H9 (cell line): Measurements from ENCODE around the gene WAC. TPM values are rescaled to one million over a fixed set of nuclear protein-coding genes. Genes with fewer than 3 reads are reported as not detected.

Experiments used
- DNase-seq: peaks from one replicate; pipeline ENCODE4 v3.0.0-alpha.2; 2017
- H2AFZ ChIP-seq: one replicate; pipeline ENCODE4 v1.6.1; 2013; ENCODE audit warnings: mild to moderate bottlenecking, low read length, control low read depth, moderate library complexity
- H2AK5ac ChIP-seq: 2 replicates; pipeline ENCODE4 v1.6.1; 2013; ENCODE audit warnings: low read length, control low read depth, mixed read lengths; ENCODE audit not compliant: insufficient read length
- H2BK120ac ChIP-seq: one replicate; pipeline ENCODE4 v1.6.1; 2013; ENCODE audit warnings: low read depth, mild to moderate bottlenecking, low read length, control low read depth, inconsistent platforms; ENCODE audit not compliant: poor library complexity, severe bottlenecking
- H2BK12ac ChIP-seq: 2 replicates; pipeline ENCODE4 v1.6.1; 2013; ENCODE audit warnings: low read length, control low read depth, mixed read lengths, low read depth; ENCODE audit not compliant: insufficient read length
- H2BK15ac ChIP-seq: 2 replicates; pipeline ENCODE4 v1.6.1; 2013; ENCODE audit warnings: low read depth, low read length, control low read depth
- H2BK20ac ChIP-seq: one replicate; pipeline ENCODE4 v1.6.1; 2013; ENCODE audit warnings: low read depth, mild to moderate bottlenecking, low read length, control low read depth, inconsistent platforms; ENCODE audit not compliant: poor library complexity, severe bottlenecking
- H2BK5ac ChIP-seq: 2 replicates; pipeline ENCODE4 v1.6.1; 2013; ENCODE audit warnings: low read length, control low read depth, mixed read lengths; ENCODE audit not compliant: insufficient read length
- H3K14ac ChIP-seq: 2 replicates; pipeline ENCODE4 v1.6.1; 2013; ENCODE audit warnings: low read length, control low read depth; ENCODE audit not compliant: insufficient read depth
- H3K18ac ChIP-seq: 2 replicates; pipeline ENCODE4 v1.6.1; 2013; ENCODE audit warnings: low read depth, mild to moderate bottlenecking, mixed read lengths, low read length, control low read depth; ENCODE audit not compliant: insufficient read length
- H3K23ac ChIP-seq: 2 replicates; pipeline ENCODE4 v1.6.1; 2013; ENCODE audit warnings: low read length, control low read depth, mixed read lengths, low read depth; ENCODE audit not compliant: insufficient read length
- H3K23me2 ChIP-seq: 2 replicates; pipeline ENCODE4 v1.6.1; 2013; ENCODE audit warnings: low read depth, mild to moderate bottlenecking, mixed read lengths, low read length, control low read depth; ENCODE audit not compliant: insufficient read length, poor library complexity, severe bottlenecking
- H3K27ac ChIP-seq: 2 replicates; pipeline ENCODE4 v1.5.1; 2013; ENCODE audit warnings: low read length, control low read depth, mixed read lengths, low read depth; ENCODE audit not compliant: insufficient read length
- H3K27me3 ChIP-seq: 2 replicates; pipeline ENCODE4 v1.6.1; 2013; ENCODE audit warnings: low read length, control low read depth, inconsistent platforms; ENCODE audit not compliant: insufficient read depth
- H3K4ac ChIP-seq: 2 replicates; pipeline ENCODE4 v1.6.1; 2013; ENCODE audit warnings: low read depth, mild to moderate bottlenecking, control low read depth, inconsistent platforms, low read length, moderate library complexity
- H3K4me1 ChIP-seq: 2 replicates; pipeline ENCODE4 v1.6.1; 2013; ENCODE audit warnings: low read length, control low read depth, inconsistent platforms; ENCODE audit not compliant: insufficient read depth
- H3K4me2 ChIP-seq: 2 replicates; pipeline ENCODE4 v1.6.1; 2013; ENCODE audit warnings: low read length, control low read depth, mixed read lengths; ENCODE audit not compliant: insufficient read length, insufficient read depth
- H3K56ac ChIP-seq: 2 replicates; pipeline ENCODE4 v1.6.1; 2013; ENCODE audit warnings: low read depth, mild to moderate bottlenecking, mixed read lengths, low read length, control low read depth; ENCODE audit not compliant: insufficient read length
- H3K79me1 ChIP-seq: 2 replicates; pipeline ENCODE4 v1.6.1; 2013; ENCODE audit warnings: low read depth, mild to moderate bottlenecking, moderate library complexity, low read length, control low read depth, inconsistent platforms; ENCODE audit not compliant: insufficient read depth, poor library complexity, severe bottlenecking
- H3K79me2 ChIP-seq: 2 replicates; pipeline ENCODE4 v1.6.1; 2013; ENCODE audit warnings: low read length, control low read depth, inconsistent platforms; ENCODE audit not compliant: insufficient read depth
- H3K9ac ChIP-seq: 2 replicates; pipeline ENCODE4 v1.6.1; 2013; ENCODE audit warnings: low read length, control low read depth, mixed read lengths; ENCODE audit not compliant: insufficient read length; ENCODE audit errors: extremely low read depth
- H3K9me3 ChIP-seq: one replicate; pipeline ENCODE4 v1.6.1; 2013; ENCODE audit warnings: low read depth, low read length, inconsistent platforms; ENCODE audit not compliant: control insufficient read depth
- H3T11ph ChIP-seq: one replicate; pipeline ENCODE4 v1.6.1; 2013; ENCODE audit warnings: mild to moderate bottlenecking, low read length, control low read depth, inconsistent platforms
- H4K20me1 ChIP-seq: one replicate; pipeline ENCODE4 v1.6.1; 2013; ENCODE audit not compliant: control insufficient read depth, insufficient read length, insufficient read depth
- H4K5ac ChIP-seq: 2 replicates; pipeline ENCODE4 v1.6.1; 2013; ENCODE audit warnings: low read depth, mild to moderate bottlenecking, mixed read lengths, low read length, control low read depth; ENCODE audit not compliant: insufficient read length
- H4K8ac ChIP-seq: replicated peaks from 2 replicates; pipeline ENCODE4 v1.6.1; 2013; ENCODE audit warnings: low read length, control low read depth, mixed read lengths, low read depth; ENCODE audit not compliant: insufficient read length
- H4K91ac ChIP-seq: 2 replicates; pipeline ENCODE4 v1.6.1; 2013; ENCODE audit warnings: low read depth, mild to moderate bottlenecking, moderate library complexity, mixed read lengths, low read length, control low read depth; ENCODE audit not compliant: insufficient read length
- H3K27ac Mint-ChIP-seq, 3 experiments: 2 replicates in 2 of 3; 3 replicates in 1 of 3; pipeline ENCODE4 v1.8.0; 2020 to 2021; ENCODE audit warnings: mixed read lengths in 3 of 3, mild to moderate bottlenecking in 1 of 3, moderate library complexity in 1 of 3
- H3K27me3 Mint-ChIP-seq: 2 replicates; pipeline ENCODE4 v1.8.0; 2021; ENCODE audit warnings: low read depth, mild to moderate bottlenecking, moderate library complexity, mixed read lengths
- H3K36me3 Mint-ChIP-seq, 3 experiments: 2 replicates in 2 of 3; 3 replicates in 1 of 3; pipeline ENCODE4 v1.8.0; 2020 to 2021; ENCODE audit warnings: low read depth in 3 of 3, mixed read lengths in 3 of 3; ENCODE audit not compliant: insufficient read depth in 1 of 3
- H3K4me1 Mint-ChIP-seq, 2 experiments: 2 replicates each; pipeline ENCODE4 v1.8.0; 2020; ENCODE audit warnings: mixed read lengths in 2 of 2
- H3K4me3 Mint-ChIP-seq, 2 experiments: 2 replicates in 1 of 2; 3 replicates in 1 of 2; pipeline ENCODE4 v1.8.0; 2020 to 2021; ENCODE audit warnings: mild to moderate bottlenecking in 2 of 2, mixed read lengths in 2 of 2, moderate library complexity in 1 of 2
- H3K9me3 Mint-ChIP-seq, 2 experiments: 2 replicates in 1 of 2; 3 replicates in 1 of 2; pipeline ENCODE4 v1.8.0; 2020; ENCODE audit warnings: mild to moderate bottlenecking in 2 of 2, mixed read lengths in 2 of 2, moderate library complexity in 1 of 2
- CTCF ChIP-seq: fragments of 200-600 bp; sonication (generic); conservative IDR thresholded peaks from 3 replicates; pipeline ENCODE4 v1.8.0; 2021; ENCODE audit warnings: antibody characterized with exemption, mild to moderate bottlenecking
- WGBS: extraction: QIAGEN DNeasy Blood & Tissue Kit; methylation state at CpG from one replicate; pipeline ENCODE4 v1.1.7; 2013; ENCODE audit warnings: missing lambda C conversion rate, low lambda C conversion rate, mixed read lengths; ENCODE audit not compliant: insufficient read length; ENCODE audit errors: extremely low coverage; 5-methylcytosine and 5-hydroxymethylcytosine counted together
- total RNA-seq: library from RNA; stranded (reverse); gene quantifications from 2 replicates; pipeline ENCODE4 v1.2.1, GENCODE V29; 2021

Gene WAC
- total RNA-seq, 1 experiment from 2014 or later, result 130 TPM

- Histone ChIP-seq H3K23me2 (no peaks in the 10 kb centered on the region), H3K79me1 (no peaks in the 10 kb centered on the region), H3K56ac (no peak overlapping the region), H4K5ac (no peak overlapping the region), H2BK12ac (no peak overlapping the region), H2BK20ac (no peak overlapping the region), H2BK5ac (no peak overlapping the region), H3K4me2 (no peak overlapping the region), H3K27ac (no peak overlapping the region), H2AFZ (no peak overlapping the region), H3K79me2 (peaks cover 11% of the 10 kb centered on the region; the same call in 1 of the 2 replicates), H3K4me1 (no peaks in the 10 kb centered on the region; the same call in 1 of the 2 replicates), H3K27me3 (no peaks in the 10 kb centered on the region), H4K20me1 (no peaks in the 10 kb centered on the region), H2BK120ac (no peak overlapping the region), H3K9me3 (no peaks in the 10 kb centered on the region), H2BK15ac (no peak overlapping the region), H4K91ac (no peak overlapping the region), H3K14ac (no peak overlapping the region), H3K4ac (no peak overlapping the region), H2AK5ac (no peak overlapping the region), H4K8ac (no peak overlapping the region), H3T11ph (no peak overlapping the region), H3K18ac (no peak overlapping the region), H3K23ac (no peak overlapping the region), H3K9ac (no peak overlapping the region)
- Mint-ChIP-seq H3K36me3 (peaks cover 48 to 88% (median 71%) of the 10 kb centered on the region in 3 experiments; a peak in 6 of 7 replicates), H3K27me3 (no peaks in the 10 kb centered on the region), H3K9me3 (no peaks in the 10 kb centered on the region), H3K27ac (peak overlapping the region in 1 of 3 experiments; percentile 73; a peak in 2 of 7 replicates), H3K4me1 (peaks cover 35% of the 10 kb centered on the region in 2 experiments), H3K4me3 (no peak overlapping the region)
- TF ChIP-seq CTCF, result no peak
- DNase-seq, result no peak
- WGBS, result no CpG with 5 or more reads among the region's 1 CpG
Observed at GRCh38 chr10:28587970-28588290, 55.0 kb downstream of the WAC start.
